GM21447 (cell line): ENCODE results near the gene TALDO1.

Experiments used
- ATAC-seq: cut with Tn5 transposase; IDR thresholded peaks from one replicate; pipeline ENCODE4 v1.9.1; 2021; ENCODE audit not compliant: unreplicated experiment

TALDO1 gene

DNA sequence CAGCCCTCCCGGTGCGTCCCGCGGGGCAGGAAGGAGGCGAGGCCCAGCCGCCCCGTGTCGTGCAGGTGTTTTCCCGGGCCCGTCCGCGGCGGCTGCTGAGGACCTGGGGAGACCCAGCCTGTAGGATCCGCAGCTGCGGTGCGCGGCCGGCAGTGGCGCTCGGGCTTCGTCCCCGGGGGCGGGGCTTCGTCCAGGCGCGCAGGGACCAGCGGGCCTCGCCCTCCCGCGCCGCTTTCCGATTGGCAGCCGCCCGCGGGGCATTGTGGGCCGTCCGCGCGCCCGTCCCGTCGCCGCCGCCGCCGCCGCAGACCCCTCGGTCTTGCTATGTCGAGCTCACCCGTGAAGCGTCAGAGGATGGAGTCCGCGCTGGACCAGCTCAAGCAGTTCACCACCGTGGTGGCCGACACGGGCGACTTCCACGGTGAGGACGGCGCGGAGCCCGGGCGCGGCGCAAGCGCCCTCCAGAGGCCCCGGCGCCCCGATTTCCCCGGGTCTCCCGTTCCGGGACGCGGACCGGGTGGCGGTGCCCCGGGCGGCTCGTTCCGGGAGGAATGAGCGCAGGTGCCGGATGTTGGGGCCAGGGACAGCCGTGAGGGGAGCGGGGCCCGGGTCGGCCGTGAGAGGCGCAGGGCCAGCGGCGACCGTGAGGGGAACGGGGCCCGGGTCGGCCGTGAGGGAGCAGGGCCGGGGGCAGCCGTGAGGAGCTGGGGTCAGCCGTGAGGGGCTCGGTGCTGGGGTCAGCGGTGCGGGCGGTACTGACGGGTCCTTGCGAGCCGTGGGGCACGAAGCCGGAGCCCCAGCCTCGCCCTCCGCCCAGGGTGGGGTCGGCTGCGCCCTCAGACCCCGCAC, at the start of gene TALDO1:
Gene TALDO1 (plus strand): TSS at position 307 of the 849 bp plus-strand sequence. CDS start 18 bp downstream, at position 325.
- peak; percentile 81 for ATAC-seq

GRCh38 chr11:697811-698311, 49.4 kb upstream of the TALDO1 start:
- ATAC-seq: no peak

- no peak for ATAC-seq
These were observed 48.7 kb upstream of the TALDO1 start for GRCh38 chr11:698493-699115.

- ATAC-seq: no peak
These were observed 48.2 kb upstream of the TALDO1 start for GRCh38 chr11:699116-699508.

DNA sequence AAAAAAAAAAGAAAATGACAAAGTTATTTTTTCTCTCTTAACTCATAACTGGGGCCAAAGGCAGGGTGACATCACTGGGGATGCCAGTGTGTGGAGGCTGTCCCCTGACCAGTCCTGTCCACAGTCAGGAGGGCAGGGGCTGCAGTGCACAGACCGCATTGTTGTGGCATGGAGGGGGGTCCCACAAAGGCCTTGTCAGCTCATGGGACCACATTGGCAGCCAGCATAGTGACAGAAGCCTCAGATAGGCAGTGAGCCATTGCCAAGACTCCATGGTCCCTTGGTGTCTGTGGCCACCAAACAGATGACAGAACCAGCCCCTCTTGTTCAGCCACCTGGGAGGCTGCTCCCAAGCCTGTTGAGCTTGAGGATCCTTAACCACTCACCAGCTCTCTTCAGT, 47.5 kb upstream of the TALDO1 start:
- ATAC-seq: no peak

- ATAC-seq: no peak
These were observed 45.4 kb upstream of the TALDO1 start for GRCh38 chr11:701741-702461.

- no peak for ATAC-seq
These were observed 44.5 kb upstream of the TALDO1 start for GRCh38 chr11:702462-703461.

DNA sequence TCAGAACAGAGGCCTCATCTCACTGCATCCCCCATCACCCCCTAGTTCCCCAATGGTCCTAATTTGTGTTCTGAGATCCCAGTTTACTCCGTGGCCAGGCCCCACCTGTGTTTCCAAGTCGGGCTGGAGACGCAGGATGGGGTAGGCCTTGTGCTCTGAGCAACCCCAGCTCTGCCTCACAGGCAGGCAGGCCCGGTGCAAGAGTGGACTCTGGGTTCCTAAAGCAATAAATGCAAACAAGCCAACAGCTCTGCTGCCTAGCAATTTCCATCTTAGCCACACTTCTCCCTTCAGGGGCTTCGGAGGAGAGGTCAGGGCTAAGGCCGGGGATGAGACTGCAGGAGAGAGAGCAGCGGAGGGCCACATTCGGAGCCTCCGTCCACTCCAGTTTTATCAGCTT, 43.8 kb upstream of the TALDO1 start:
- ATAC-seq: no peak

- no peak for ATAC-seq
These were observed 43.0 kb upstream of the TALDO1 start for GRCh38 chr11:704228-704674.

DNA sequence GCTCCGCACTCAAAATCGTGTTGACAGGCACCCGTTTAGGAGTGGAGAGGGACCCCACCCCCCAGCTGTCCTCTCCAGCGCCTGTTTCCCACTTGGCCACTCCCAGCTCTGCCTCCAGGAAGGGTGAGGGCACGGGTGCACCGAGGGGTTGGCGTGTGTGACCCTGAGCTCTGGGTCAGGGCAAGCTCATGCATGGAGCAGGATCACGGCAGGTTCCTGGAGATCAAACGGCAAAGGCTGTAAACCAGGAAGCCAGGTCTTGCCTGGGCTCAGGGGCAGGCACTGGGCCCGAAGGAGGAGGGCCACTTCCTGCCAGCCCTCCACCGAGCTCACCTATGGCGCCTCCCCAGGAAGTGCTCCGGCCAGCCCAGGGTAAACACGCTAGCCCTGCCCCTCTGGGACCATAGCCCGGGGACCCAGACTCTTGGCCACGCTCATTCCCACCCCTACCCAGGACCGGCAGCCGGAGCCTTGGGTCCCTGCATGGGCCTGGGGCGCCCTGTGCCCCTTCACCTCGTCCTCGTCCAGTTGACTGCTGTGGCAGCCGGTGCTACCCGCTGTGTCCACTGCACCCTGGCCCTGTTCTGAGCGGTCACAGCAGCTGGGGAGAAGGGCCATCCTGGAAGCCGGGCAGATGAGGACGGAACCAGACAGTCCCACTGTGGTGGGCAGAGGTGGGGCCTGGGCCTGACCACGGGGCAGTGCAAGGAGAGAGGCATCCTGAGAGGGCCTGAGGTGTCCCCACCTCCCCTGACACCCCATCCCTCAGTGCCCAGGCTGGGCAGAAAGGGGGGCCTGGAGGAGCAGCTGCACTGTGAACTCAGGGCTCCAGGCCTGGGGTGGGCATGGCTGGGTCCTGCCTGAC, 42.3 kb upstream of the TALDO1 start:
- ATAC-seq: no peak

DNA sequence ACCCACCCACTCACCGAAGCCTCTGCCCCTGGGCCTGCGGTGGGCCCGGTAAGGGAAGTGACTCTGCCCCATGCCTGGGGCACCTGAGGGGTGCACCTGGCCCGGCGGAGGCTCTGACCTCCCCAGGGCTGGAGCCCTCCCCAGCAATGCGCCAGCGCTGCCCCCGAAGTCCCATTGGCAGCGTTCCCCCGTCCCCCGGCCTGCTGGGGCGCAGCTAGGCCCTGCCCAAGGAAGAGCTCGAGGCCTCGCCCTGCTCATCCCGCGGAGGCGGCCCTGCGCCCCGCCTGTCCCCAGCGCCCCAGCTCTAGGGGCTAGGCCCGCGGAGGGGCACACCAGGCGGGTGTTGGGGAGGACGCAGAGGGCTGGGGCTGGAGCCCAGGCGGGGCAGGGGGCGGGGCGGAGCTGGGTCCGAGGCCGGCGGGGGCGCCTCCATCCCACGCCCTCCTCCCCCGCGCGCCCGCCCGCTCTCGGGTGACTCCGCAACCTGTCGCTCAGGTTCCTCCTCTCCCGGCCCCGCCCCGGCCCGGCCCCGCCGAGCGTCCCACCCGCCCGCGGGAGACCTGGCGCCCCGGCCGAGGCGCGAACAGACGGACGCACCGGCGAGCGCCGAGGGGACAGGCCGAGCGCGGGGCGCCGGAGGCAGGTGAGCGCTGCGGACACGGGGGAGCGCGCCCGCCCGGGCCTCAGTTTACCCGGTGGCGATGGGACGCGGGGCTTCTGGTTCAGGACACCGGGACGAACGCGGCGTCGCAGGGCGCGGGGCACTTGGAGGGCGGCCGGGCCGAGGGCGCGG, 41.4 kb upstream of the TALDO1 start, which contains the start of gene EPS8L2:
Gene EPS8L2 (plus strand): TSS at position 586 of the 793 bp plus-strand sequence. CDS start 3,177 bp downstream, outside the sequence.
- ATAC-seq: no peak

- ATAC-seq: no peak
These were observed 40.8 kb upstream of the TALDO1 start for GRCh38 chr11:706439-706956.

GRCh38 chr11:706957-707816, 40.1 kb upstream of the TALDO1 start:
- no peak for ATAC-seq

DNA sequence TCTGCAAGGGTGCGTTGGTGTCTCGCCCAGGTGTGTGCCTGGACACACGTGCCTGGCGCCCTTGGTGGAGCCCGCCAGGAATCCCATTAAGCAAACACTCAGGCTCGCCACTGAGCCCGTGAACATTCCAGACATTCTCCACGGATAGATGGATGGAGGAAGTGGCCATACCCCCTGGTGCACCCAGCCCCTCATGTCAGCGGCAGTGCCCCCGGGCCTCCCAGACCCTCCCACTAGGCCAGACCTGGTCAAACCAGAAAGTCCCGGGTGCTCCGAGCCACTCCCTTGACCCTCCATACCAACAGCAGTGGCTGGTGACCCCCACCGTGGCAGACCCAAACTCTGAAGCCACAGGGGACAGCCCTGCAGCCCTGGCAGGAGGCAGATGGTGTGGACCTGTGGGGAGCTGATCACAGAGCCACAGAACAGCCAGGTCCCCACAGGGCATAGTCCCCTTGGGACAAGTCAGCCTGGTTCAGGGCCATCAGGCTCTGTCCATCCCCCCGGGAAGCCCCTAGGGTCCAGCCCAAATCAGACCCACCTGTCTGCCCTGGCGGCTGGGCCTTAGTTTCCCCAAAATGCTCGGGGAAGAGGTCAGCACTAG, 39.3 kb upstream of the TALDO1 start:
- no peak for ATAC-seq

GRCh38 chr11:708511-708910, 38.8 kb upstream of the TALDO1 start:
- ATAC-seq: no peak

GRCh38 chr11:709109-709997, 37.9 kb upstream of the TALDO1 start:
- ATAC-seq: no peak
